Caco-2 (cell line): ENCODE results near the gene DCTN3. TPM values are rescaled to one million over a fixed set of nuclear protein-coding genes. Genes with fewer than 3 reads are reported as not detected.

Experiments
- BruUV-seq: library from RNA; stranded (reverse); fragments of 400-500 nt; replicated peaks from 2 replicates; lab custom pipeline; 2021; lab: Mats Ljungman, UMichigan
- CTCF ChIA-PET: fragments of 300-600 bp; sonication (Branson Sonifier 250); formaldehyde crosslinking; loops from one replicate; lab custom pipeline; 2022; ENCODE audit warnings: antibody characterized with exemption; lab: Charles Lee
- POLR2A ChIA-PET: fragments of 300-600 bp; sonication (Branson Sonifier 250); formaldehyde crosslinking; loops from one replicate; lab custom pipeline; 2022; ENCODE audit warnings: antibody characterized with exemption; lab: Charles Lee
- DNase-seq, 2 experiments: peaks; one replicate each; pipeline versions ENCODE4 v3.0.0 to v3.0.0-alpha.2; 2020 to 2022
- H3K27me3 ChIP-seq: replicated peaks from 2 replicates; pipeline ENCODE4 v1.6.0; 2011; ENCODE audit warnings: low read length; ENCODE audit not compliant: control insufficient read depth, insufficient read depth
- H3K36me3 ChIP-seq: 2 replicates; pipeline ENCODE4 v1.5.1; 2011; ENCODE audit warnings: low read length; ENCODE audit not compliant: control insufficient read depth, insufficient read depth
- H3K4me1 ChIP-seq: fragments of 250-450 bp; sonication (Bioruptor Pico); 2 replicates; pipeline ENCODE4 v1.5.1; 2020; ENCODE audit warnings: mild to moderate bottlenecking
- H3K4me3 ChIP-seq: 2 replicates; pipeline ENCODE4 v1.5.1; 2011; ENCODE audit warnings: low read depth, mild to moderate bottlenecking, control low read depth, low read length
- H3K9me3 ChIP-seq: fragments of 250-450 bp; sonication (Bioruptor Pico); 2 replicates; pipeline ENCODE4 v1.5.1; 2020; ENCODE audit warnings: mild to moderate bottlenecking, moderate library complexity
- H3K27ac Mint-ChIP-seq: one replicate; pipeline ENCODE4 v1.8.0; 2022; ENCODE audit warnings: mixed read lengths; ENCODE audit not compliant: unreplicated experiment
- H3K27me3 Mint-ChIP-seq: one replicate; pipeline ENCODE4 v1.8.0; 2022; ENCODE audit warnings: mixed read lengths; ENCODE audit not compliant: insufficient read depth, unreplicated experiment
- H3K36me3 Mint-ChIP-seq: one replicate; pipeline ENCODE4 v1.8.0; 2022; ENCODE audit warnings: mild to moderate bottlenecking, mixed read lengths; ENCODE audit not compliant: insufficient read depth, unreplicated experiment
- H3K4me1 Mint-ChIP-seq: one replicate; pipeline ENCODE4 v1.8.0; 2022; ENCODE audit warnings: low read depth, mixed read lengths; ENCODE audit not compliant: unreplicated experiment
- H3K4me3 Mint-ChIP-seq: one replicate; pipeline ENCODE4 v1.8.0; 2022; ENCODE audit warnings: mild to moderate bottlenecking, moderate library complexity, mixed read lengths; ENCODE audit not compliant: unreplicated experiment
- H3K9me3 Mint-ChIP-seq: one replicate; pipeline ENCODE4 v1.8.0; 2022; ENCODE audit warnings: mixed read lengths; ENCODE audit not compliant: unreplicated experiment
- CTCF ChIP-seq, 2 experiments: fragments of 200-600 bp in 1 of 2; IDR thresholded peaks; 1 replicate in 1 of 2; 2 replicates in 1 of 2; pipeline versions ENCODE4 v1.5.1 to v1.8.0; 2011 to 2022; ENCODE audit warnings: antibody characterized with exemption in 1 of 2, control low read depth in 1 of 2, inconsistent platforms in 1 of 2, low read depth in 1 of 2, low read length in 1 of 2, mild to moderate bottlenecking in 1 of 2, moderate library complexity in 1 of 2; ENCODE audit not compliant: insufficient read depth in 1 of 2, severe bottlenecking in 1 of 2, unreplicated experiment in 1 of 2
- intact Hi-C: fragments of 100-400 bp; cut with micrococcal nuclease; formaldehyde crosslinking; loops from one replicate; pipeline ENCODE4 v1.10.0; 2022; ENCODE audit not compliant: unreplicated experiment
- total RNA-seq: library from RNA; stranded (reverse); gene quantifications from 2 replicates; pipeline ENCODE4 v1.2.3, GENCODE V29; 2022

The DCTN3 gene
- total RNA-seq, 1 experiment from 2014 or later, result 70.0 TPM

- Mint-ChIP-seq H3K4me3 (peak overlapping the region; percentile 46), H3K4me1 (peaks cover 3% of the 10 kb centered on the region), H3K9me3 (no peaks in the 10 kb centered on the region), H3K27ac (no peak overlapping the region), H3K27me3 (no peaks in the 10 kb centered on the region), H3K36me3 (peaks cover 10% of the 10 kb centered on the region)
- H3K36me3 ChIP-seq, result peaks cover 1% of the 10 kb centered on the region; the same call in 1 of the 2 replicates
- intact Hi-C loops, result no loop called here
- H3K9me3 ChIP-seq, result no peaks in the 10 kb centered on the region
- DNase-seq, result no peak
- H3K4me3 ChIP-seq, result no peak overlapping the region
- H3K4me1 ChIP-seq, result peaks cover 3% of the 10 kb centered on the region
- ChIA-PET POLR2A (interaction anchor here (0.6 kb wide), 1 partner anchor 1556 kb away, joined by 3 read pairs; no protein-coding TSS in a partner anchor), CTCF (interaction anchor here (0.6 kb wide), 2 partner anchors 184 to 243 kb away, joined by 3 read pairs; no protein-coding TSS in a partner anchor)
- H3K27me3 ChIP-seq, result no peaks in the 10 kb centered on the region
- no peak for TF ChIP-seq CTCF (IDR thresholded peaks at IDR 0.05; ENCODE audit: insufficient read depth in 1 of 2, low read depth in 1 of 2, low read length in 1 of 2, severe bottlenecking in 1 of 2, unreplicated experiment in 1 of 2)
- BruUV-seq, result no TSS peak
These were observed 15.3 kb upstream of the DCTN3 start for GRCh38 chr9:34635556-34635955.

GRCh38 chr9:34634551-34635248 is 14.4 kb upstream of the DCTN3 start:
- TSS peak; percentile 61 for BruUV-seq
- H3K4me3 ChIP-seq, result no peak overlapping the region
- Mint-ChIP-seq H3K4me3 (no peak overlapping the region), H3K4me1 (peaks cover 8% of the 10 kb centered on the region), H3K36me3 (peaks cover 10% of the 10 kb centered on the region), H3K9me3 (no peaks in the 10 kb centered on the region), H3K27me3 (no peaks in the 10 kb centered on the region), H3K27ac (no peak overlapping the region)
- H3K9me3 ChIP-seq, result no peaks in the 10 kb centered on the region
- TF ChIP-seq CTCF (IDR thresholded peaks at IDR 0.05; ENCODE audit: insufficient read depth in 1 of 2, low read depth in 1 of 2, low read length in 1 of 2, severe bottlenecking in 1 of 2, unreplicated experiment in 1 of 2), result no peak
- POLR2A ChIA-PET, result interaction anchor here (0.6 kb wide), 1 partner anchor 14 kb away, joined by 6 read pairs; no protein-coding TSS in a partner anchor
- H3K27me3 ChIP-seq, result no peaks in the 10 kb centered on the region
- no peak for DNase-seq
- H3K4me1 ChIP-seq, result peaks cover 9% of the 10 kb centered on the region
- intact Hi-C loops, result loop anchor here (1.0 kb wide), 1 partner anchor 22 kb away; the partner anchor contains the start of gene RPP25L
- H3K36me3 ChIP-seq, result peaks cover 1% of the 10 kb centered on the region; the same call in 1 of the 2 replicates
- CTCF ChIA-PET, result interaction anchor here (0.6 to 1.9 kb wide), 12 partner anchors 8 to 244 kb away, joined by 3 to 21 read pairs (median 5); partner anchors contain the start of genes DCTN3, GALT, IL11RA and RPP25L

- peak; percentile 86 to 88 for TF ChIP-seq CTCF (IDR thresholded peaks at IDR 0.05; ENCODE audit: insufficient read depth in 1 of 2, low read depth in 1 of 2, low read length in 1 of 2, severe bottlenecking in 1 of 2, unreplicated experiment in 1 of 2)
- ChIA-PET POLR2A (interaction anchor here (0.6 kb wide), 1 partner anchor 15 kb away, joined by 6 read pairs; no protein-coding TSS in a partner anchor), CTCF (interaction anchor here (0.6 to 1.9 kb wide), 14 partner anchors 9 to 92 kb away, joined by 3 to 21 read pairs (median 5); partner anchors contain the start of genes DCTN3, GALT, IL11RA and RPP25L)
- Mint-ChIP-seq H3K4me1 (peaks cover 8% of the 10 kb centered on the region), H3K9me3 (no peaks in the 10 kb centered on the region), H3K27me3 (no peaks in the 10 kb centered on the region), H3K36me3 (peaks cover 10% of the 10 kb centered on the region), H3K27ac (no peak overlapping the region), H3K4me3 (no peak overlapping the region)
- peaks cover 9% of the 10 kb centered on the region for H3K4me1 ChIP-seq
- peak; percentile 79 to 81 for DNase-seq
- H3K27me3 ChIP-seq, result no peaks in the 10 kb centered on the region
- intact Hi-C loops, result loop anchor here (1.0 kb wide), 1 partner anchor 22 kb away; the partner anchor contains the start of gene RPP25L
- no peak overlapping the region for H3K4me3 ChIP-seq
- no peaks in the 10 kb centered on the region for H3K9me3 ChIP-seq
- BruUV-seq, result no TSS peak
- peaks cover 1% of the 10 kb centered on the region; the same call in 1 of the 2 replicates for H3K36me3 ChIP-seq
These were observed 13.7 kb upstream of the DCTN3 start for GRCh38 chr9:34633851-34634550.
